Measurements from ENCODE around the gene GPR27.

The GPR27 gene

GRCh38 chr3:71786551-71786950 is 32.9 kb downstream of the GPR27 start:
- no peak for DNase-seq

- DNase-seq = no peak
These were observed 34.3 kb downstream of the GPR27 start for GRCh38 chr3:71787851-71788405.

DNA sequence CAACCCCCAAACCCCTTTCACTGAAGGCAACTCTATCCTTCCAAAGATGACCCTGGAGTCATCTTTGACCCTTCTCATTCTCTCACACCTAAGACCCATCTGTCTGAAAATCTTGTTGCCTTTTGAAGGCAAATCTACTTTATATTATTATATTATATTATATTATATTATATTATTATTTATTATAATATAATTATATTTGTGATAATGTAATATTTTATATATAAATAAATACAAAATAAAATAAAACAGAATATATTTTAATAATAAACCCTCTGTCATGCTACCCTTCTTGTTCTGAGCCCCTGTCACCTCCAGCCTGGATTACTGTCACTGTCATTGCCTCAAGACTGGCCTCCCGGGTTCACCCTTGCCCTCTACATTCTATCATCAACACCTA is 36.3 kb downstream of the GPR27 start:
- no peak for DNase-seq

GRCh38 chr3:71791634-71792033 is 38.0 kb downstream of the GPR27 start:
- DNase-seq = no peak

DNA sequence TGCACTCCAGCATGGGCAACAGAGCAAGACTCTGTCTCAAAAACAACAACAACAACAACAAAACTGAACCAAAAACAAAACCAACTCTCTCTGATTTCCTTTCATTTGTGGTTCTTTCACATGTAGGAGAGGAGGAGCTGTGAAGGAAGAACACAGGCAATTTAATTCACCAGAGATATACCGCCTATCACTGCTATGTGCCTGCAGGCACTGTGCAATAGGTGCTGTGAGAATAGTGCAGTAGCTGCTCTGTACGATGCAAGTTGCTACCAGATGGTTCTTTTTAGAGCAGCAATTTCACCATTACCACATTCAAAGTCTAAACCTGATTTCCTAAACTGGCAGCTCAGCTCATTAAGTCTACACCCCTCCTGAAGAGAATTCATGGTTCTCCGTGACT is 42.6 kb downstream of the GPR27 start:
- no peak for DNase-seq

DNA sequence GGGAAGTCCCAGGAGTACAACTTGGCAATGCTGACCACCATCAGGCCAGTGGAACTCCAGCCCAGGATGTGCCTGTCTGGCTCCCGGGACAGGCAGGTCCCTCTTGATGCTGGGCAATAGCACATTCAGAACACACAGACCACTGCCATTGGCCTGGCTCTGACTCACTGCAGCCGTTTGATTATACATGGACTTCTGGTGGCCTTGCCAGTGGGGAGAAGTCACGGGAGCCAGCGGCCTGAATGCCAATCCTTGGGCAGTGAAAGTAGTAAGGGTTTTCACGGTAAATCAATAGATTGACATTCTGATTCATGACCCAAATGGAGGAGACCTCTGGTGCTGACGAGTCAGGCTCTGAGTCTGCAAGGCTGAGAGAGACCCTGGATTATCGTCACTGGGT is 43.8 kb downstream of the GPR27 start:
- no peak for DNase-seq

GRCh38 chr3:71800023-71800422 is 46.4 kb downstream of the GPR27 start:
- no peak for DNase-seq

DNA sequence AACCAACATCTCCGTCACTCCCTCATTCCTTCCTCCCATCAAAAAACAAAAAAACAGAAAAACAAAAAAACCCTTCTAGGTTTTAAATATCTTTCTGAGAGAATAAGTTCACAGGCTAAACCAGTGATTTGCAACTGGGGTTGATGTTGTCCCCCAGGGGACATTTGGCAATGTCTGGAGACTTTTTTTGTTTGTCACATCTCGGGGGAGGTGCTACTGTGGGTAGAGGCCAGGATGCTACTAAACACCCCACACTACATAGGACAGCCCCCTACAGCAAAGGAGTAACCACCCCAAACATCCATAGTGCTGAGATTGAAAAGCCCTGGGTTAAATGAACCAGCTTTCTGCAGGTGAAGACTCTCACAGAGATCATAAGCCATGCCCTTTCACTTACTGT is 48.3 kb downstream of the GPR27 start:
- no peak for DNase-seq

DNA sequence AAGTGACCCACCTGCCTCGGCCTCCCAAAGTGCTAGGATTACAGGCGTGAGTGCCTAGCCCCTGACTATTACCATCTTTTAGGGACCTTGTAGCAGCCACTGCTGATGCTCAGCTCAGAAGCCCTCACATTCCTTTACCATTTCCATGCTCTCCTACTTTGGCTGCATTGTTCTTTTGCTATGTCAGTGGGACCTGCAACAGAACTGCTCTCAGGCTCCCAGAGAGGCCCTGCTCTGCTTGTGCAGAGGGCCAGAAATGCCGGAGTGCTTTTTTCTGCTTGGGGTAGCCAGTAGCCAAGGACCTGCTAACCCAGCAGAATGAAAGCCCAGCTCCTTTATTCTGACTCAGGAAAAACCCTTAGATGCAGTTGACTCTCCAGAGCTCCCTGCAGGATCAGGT is 49.6 kb downstream of the GPR27 start:
- no peak for DNase-seq

GRCh38 chr3:71805199-71805598 is 51.5 kb downstream of the GPR27 start:
- no peak for DNase-seq

DNA sequence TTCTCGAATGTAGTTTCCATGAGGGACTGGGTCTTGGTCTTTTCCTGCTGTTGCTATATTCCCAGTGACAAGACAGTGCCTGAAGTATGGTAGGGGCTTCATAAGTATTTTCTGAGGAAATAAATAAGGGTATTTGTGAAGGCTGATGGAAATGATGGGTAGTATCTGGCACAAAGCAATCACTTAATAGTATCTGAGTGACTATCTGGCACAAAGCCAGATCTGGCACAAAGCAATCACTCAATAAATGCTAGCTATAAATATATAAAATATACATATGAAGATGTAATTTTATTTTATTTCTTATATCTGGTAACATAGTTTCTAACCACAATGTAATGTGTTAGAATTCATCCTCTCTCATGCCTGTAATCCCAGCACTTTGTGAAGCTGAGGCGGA is 52.0 kb downstream of the GPR27 start:
- no peak for DNase-seq
